Measurements from ENCODE around the gene ACP3. TPM values are rescaled to one million over a fixed set of nuclear protein-coding genes. Genes with fewer than 3 reads are reported as not detected.

The ACP3 gene
- total and polyA plus RNA-seq, 4 donors: 0.15 to 2.1 (median 1.3) TPM; not detected in 1

GRCh38 chr3:132356568-132356967, 39.4 kb downstream of the ACP3 start (continued):
- no peak for TF ChIP-seq MAX (IDR thresholded peaks at IDR 0.05)

- H3K36me3 ChIP-seq (ENCODE audit: control insufficient read depth in 4 of 4, insufficient read depth in 3 of 4, low read depth in 1 of 4, low read length in 3 of 4): no peaks in the 10 kb centered on the region
- 67% methylated on average over 1 of the region's 1 CpG for WGBS
- H3K27me3 ChIP-seq (ENCODE audit: control insufficient read depth in 4 of 4, insufficient read depth in 4 of 4, low read length in 3 of 4): peaks cover 0 to 2% (median 0%) of the 10 kb centered on the region in 4 donors
- no peak overlapping the region for H3K9ac ChIP-seq (ENCODE audit: low read depth in 1 of 2, low read length in 2 of 2)
- no peak for DNase-seq (ENCODE audit: low spot score)
- no peak for TF ChIP-seq EGR1 (IDR thresholded peaks at IDR 0.05; ENCODE audit: low read depth in 2 of 2)
- no peak for TF ChIP-seq RXRA (IDR thresholded peaks at IDR 0.05)
- TF ChIP-seq GABPA (IDR thresholded peaks at IDR 0.05 in 1 of 2, conservative IDR thresholded peaks at IDR 0.05 in 1 of 2): no peak
- no peak for TF ChIP-seq SP1 (IDR thresholded peaks at IDR 0.05)
- TF ChIP-seq TAF1 (conservative IDR thresholded peaks at IDR 0.05): no peak
- no peak for TF ChIP-seq FOXA1 (IDR thresholded peaks at IDR 0.05)
- no peak for TF ChIP-seq ZBTB33 (IDR thresholded peaks at IDR 0.05)
- no peak for TF ChIP-seq YY1 (IDR thresholded peaks at IDR 0.05)
- TF ChIP-seq, protein P1, sequence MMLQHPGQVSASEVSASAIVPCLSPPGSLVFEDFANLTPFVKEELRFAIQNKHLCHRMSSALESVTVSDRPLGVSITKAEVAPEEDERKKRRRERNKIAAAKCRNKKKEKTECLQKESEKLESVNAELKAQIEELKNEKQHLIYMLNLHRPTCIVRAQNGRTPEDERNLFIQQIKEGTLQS (IDR thresholded peaks at IDR 0.05): no peak
- no peak for TF ChIP-seq JUND (IDR thresholded peaks at IDR 0.05)
- TF ChIP-seq HNF4A (conservative IDR thresholded peaks at IDR 0.05): no peak
- no peak overlapping the region for H3K27ac ChIP-seq (ENCODE audit: low read depth in 1 of 2, low read length in 2 of 2)
- no peak overlapping the region for H3K4me3 ChIP-seq (ENCODE audit: low read depth in 1 of 3, low read length in 3 of 3)
- H3K9me3 ChIP-seq (ENCODE audit: control insufficient read depth in 4 of 4, low read length in 3 of 4): no peaks in the 10 kb centered on the region
- no peaks in the 10 kb centered on the region for H3K4me1 ChIP-seq (ENCODE audit: control insufficient read depth in 4 of 4, insufficient read depth in 4 of 4, low read length in 3 of 4)
Observed at GRCh38 chr3:132360717-132361116, 43.5 kb downstream of the ACP3 start.

- no peak overlapping the region for H3K9ac ChIP-seq (ENCODE audit: low read depth in 1 of 2, low read length in 2 of 2)
- H3K27me3 ChIP-seq (ENCODE audit: control insufficient read depth in 4 of 4, insufficient read depth in 4 of 4, low read length in 3 of 4): peaks cover 0 to 2% (median 0%) of the 10 kb centered on the region in 4 donors
- DNase-seq (ENCODE audit: low spot score): no peak
- 90% methylated on average over 2 of the region's 2 CpGs for WGBS
- TF ChIP-seq HNF4G (IDR thresholded peaks at IDR 0.05): no peak
- no peak for TF ChIP-seq MAX (IDR thresholded peaks at IDR 0.05)
- no peak for TF ChIP-seq GABPA (IDR thresholded peaks at IDR 0.05 in 1 of 2, conservative IDR thresholded peaks at IDR 0.05 in 1 of 2)
- no peak for TF ChIP-seq TAF1 (conservative IDR thresholded peaks at IDR 0.05)
- TF ChIP-seq, protein P1 (IDR thresholded peaks at IDR 0.05): no peak
- TF ChIP-seq REST (IDR thresholded peaks at IDR 0.05): no peak
- no peaks in the 10 kb centered on the region for H3K9me3 ChIP-seq (ENCODE audit: control insufficient read depth in 4 of 4, low read length in 3 of 4)
- H3K27ac ChIP-seq (ENCODE audit: low read depth in 1 of 2, low read length in 2 of 2): no peak overlapping the region
- no peaks in the 10 kb centered on the region for H3K4me1 ChIP-seq (ENCODE audit: control insufficient read depth in 4 of 4, insufficient read depth in 4 of 4, low read length in 3 of 4)
- no peak overlapping the region for H3K4me3 ChIP-seq (ENCODE audit: low read depth in 1 of 3, low read length in 3 of 3)
- H3K36me3 ChIP-seq (ENCODE audit: control insufficient read depth in 4 of 4, insufficient read depth in 3 of 4, low read depth in 1 of 4, low read length in 3 of 4): no peaks in the 10 kb centered on the region
Observed at GRCh38 chr3:132362329-132362728, 45.1 kb downstream of the ACP3 start.
